Middle frontal gyrus (tissue), 1 donor: Measurements from ENCODE around the gene KLLN.
"Not testable (repeated sequence)": the region's sequence is repeated elsewhere in the genome, so short reads cannot be mapped to it uniquely, and the experiment has no call there.

Source experiments
- DNase-seq: peaks from one replicate; pipeline ENCODE4 v3.0.0-alpha.2; 2015; ENCODE audit warnings: low spot score; ENCODE audit errors: extremely low spot score

The KLLN gene, protein sequence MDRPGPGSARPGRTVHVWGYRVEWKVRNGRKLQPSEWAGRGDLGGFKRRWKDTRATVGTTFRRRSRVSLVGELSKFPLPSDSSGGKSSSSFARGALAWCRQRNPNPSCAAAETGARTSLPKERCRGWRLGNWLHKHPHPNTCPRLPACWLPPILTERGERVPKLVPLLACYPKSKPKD

DNA sequence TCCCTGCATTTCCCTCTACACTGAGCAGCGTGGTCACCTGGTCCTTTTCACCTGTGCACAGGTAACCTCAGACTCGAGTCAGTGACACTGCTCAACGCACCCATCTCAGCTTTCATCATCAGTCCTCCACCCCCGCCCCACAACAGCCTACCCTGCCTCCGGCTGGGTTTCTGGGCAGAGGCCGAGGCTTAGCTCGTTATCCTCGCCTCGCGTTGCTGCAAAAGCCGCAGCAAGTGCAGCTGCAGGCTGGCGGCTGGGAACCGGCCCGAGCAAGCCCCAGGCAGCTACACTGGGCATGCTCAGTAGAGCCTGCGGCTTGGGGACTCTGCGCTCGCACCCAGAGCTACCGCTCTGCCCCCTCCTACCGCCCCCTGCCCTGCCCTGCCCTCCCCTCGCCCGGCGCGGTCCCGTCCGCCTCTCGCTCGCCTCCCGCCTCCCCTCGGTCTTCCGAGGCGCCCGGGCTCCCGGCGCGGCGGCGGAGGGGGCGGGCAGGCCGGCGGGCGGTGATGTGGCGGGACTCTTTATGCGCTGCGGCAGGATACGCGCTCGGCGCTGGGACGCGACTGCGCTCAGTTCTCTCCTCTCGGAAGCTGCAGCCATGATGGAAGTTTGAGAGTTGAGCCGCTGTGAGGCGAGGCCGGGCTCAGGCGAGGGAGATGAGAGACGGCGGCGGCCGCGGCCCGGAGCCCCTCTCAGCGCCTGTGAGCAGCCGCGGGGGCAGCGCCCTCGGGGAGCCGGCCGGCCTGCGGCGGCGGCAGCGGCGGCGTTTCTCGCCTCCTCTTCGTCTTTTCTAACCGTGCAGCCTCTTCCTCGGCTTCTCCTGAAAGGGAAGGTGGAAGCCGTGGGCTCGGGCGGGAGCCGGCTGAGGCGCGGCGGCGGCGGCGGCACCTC lies at the start of gene KLLN, which contains the start of gene PTEN:
TSS of gene KLLN (minus strand) at position 481 of the 891 bp plus-strand sequence. CDS start 1,046 bp downstream, outside the sequence.
TSS of gene PTEN (plus strand) at position 573 of the 891 bp plus-strand sequence. CDS start 845 bp downstream, outside the sequence.
- peak; percentile 85 for DNase-seq

DNA sequence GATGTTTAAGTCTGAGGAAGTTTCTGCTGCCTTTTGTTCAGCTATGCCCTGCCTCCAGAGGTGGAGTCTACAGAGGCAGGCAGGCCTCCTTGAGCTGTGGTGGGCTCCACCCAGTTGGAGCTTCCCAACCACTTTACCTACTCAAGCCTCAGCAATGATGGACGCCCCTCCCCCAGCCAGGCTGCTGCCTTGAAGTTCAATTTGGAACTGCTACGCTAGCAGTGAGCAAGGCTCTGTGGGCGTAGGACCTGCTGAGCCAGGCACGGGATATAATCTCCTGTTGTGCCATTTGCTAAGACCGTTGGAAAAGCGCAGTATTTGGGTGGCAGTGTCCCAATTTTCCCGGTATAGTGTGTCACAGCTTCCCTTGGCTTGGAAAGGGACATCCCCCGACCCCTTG lies 40.1 kb upstream of the KLLN start:
- not testable (repeated sequence) for DNase-seq

DNA sequence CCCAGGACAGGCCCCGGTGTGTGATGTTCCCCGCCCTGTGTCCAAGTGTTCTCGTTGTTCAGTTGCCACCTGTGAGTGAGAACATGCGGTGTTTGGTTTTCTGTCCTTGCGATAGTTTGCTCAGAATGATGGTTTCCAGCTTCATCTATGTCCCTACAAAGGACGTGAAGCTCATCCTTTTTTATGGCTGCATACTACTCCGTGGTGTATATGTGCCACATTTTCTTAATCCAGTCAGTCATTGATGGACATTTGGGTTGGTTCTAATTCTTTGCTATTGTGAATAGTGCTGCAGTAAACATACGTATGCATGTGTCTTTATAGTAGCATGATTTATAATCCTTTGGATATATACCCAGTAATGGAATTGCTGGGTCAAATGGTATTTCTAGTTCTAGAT lies 34.6 kb upstream of the KLLN start:
- not testable (repeated sequence) for DNase-seq

DNA sequence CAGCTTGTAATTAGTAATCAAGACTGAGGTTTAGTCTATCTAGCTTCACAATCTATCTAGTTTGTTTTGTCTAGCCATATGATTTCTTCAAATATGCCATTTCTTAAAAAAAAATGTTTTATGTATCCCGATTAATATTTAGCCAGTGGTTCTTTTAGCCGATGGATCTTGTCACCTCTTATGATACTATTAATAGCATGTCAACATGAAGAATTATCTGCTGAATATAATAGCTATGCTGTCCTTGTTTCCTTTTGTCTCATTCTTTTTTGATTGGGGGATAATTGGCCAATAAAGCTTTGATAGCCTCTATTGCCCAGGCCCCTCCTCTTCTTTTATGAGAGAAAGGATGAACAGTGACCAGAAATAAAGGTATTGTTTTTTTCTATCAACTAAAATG lies 32.9 kb upstream of the KLLN start:
- DNase-seq = no peak

DNA sequence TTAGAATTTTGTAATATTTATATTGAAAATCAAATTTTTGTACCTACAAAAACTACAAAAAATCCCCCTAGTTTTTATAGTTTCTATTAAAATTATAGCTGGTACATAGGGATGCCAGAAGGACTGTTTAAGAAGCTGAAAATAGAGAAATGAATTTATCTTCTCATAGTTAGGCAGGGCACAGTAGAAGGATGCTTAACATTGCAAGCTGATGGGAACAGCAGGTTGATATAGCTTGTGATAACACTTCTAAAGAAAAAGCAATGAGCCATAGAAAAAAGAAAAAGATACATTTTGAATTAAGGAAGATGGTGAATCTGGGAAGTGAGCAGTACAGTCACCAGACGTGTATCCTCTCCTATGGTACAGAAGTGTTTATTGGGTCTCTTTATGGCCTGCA lies 32.1 kb upstream of the KLLN start:
- no peak for DNase-seq

DNA sequence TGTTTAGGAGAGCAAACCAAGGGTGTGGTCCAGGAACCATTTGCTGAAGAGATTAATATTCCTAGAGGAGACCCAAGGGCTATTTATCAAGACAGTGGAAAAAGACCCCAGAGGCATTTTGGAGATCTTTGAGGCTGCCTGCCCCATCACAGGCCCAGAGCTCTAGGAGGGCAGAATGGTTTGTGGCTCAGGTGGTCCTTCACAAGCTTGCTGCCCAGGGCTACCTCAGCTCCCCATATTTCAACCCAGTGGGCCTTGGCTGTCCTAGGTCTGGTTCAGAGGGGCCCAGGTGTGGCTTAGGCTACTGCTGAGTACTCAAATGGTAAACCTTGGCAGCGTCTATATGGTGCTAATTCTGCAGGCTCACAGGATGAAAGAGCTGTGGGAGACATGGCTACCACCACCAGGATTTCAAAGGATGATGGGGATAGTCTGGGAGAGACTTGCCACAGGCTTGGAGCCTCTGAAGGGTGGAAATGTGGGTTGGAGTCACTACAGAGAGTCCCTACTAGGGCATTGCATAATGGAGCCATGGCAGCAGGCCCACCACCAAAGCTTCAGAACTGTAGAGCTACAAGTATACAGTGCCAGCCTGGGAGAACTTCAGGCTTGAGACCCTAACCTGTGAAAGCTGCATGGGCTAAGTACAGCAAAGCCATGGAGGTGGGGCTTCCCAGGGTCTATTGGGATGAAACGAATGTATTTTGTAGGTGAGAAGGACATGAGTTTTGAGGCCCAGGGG lies 24.4 kb upstream of the KLLN start:
- no peak for DNase-seq

DNA sequence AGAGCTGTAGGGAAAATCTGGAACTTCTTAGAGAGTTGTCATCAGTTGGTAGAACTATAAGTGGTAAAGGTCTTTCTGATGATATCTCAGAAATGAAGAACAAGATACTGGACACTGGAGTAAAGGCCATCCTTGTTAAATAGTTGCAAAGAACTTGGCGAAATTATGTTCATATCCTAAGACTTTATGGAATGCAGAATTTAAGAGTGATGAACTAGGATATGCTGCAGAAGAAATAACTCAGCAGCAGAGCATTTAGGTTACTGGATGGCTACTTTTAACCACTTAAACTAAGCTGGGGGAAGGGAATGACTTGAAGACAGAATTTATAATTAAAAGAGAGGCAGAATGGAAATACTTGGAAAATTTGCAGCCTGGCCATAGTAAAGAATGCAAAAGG lies 23.8 kb upstream of the KLLN start:
- no peak for DNase-seq

DNA sequence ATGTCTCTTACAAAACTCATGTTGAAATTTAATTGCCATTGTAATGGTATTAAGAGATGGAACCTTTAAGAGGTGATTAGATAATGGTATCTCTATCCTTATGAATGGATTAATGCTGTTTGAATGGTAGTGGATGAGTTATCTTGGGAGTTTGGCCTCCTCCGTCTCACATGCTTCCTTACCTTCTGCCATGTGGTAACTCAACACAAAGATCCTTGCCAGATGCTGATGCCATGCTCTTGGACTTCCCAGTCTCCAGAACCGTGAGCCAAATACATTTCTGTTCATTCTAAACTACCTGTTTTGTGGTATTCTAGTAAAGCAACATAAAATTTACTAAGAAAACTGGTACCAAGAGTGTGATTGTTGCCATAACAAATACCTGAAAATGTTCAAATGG lies 23.3 kb upstream of the KLLN start:
- DNase-seq = no peak

DNA sequence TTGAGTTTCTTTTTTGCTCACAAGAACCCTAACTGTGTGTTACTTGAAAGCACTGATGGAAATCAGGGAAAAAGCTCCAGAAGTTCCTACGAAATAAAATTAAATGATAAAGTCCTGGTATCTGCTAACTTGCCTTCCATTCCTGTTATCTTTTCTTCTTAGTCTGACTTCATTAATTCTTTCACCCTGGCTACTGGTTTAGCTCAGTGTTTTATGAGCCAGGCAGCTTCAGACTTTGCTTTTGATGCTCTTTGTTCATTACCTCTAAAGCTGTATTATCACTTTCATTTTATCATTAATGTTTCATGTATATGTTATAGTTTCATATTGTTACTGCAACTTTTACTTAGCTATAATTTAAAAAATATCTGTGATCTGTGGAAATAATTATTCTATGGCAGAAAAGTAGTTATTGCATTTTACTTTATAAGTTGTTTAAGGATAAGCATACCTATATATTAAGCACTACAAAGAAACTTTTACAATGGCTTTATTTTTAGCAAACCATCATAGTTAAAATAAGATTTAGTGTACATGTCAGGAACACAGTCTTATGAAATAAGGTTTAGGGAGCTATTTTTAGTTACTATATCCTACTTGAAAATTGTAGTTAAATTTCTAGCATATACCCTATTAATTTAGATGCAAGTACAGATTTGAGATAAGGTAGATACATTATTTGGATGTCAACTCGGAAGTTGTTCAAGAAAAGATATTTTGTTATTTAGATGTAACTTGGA lies 19.4 kb upstream of the KLLN start:
- no peak for DNase-seq

DNA sequence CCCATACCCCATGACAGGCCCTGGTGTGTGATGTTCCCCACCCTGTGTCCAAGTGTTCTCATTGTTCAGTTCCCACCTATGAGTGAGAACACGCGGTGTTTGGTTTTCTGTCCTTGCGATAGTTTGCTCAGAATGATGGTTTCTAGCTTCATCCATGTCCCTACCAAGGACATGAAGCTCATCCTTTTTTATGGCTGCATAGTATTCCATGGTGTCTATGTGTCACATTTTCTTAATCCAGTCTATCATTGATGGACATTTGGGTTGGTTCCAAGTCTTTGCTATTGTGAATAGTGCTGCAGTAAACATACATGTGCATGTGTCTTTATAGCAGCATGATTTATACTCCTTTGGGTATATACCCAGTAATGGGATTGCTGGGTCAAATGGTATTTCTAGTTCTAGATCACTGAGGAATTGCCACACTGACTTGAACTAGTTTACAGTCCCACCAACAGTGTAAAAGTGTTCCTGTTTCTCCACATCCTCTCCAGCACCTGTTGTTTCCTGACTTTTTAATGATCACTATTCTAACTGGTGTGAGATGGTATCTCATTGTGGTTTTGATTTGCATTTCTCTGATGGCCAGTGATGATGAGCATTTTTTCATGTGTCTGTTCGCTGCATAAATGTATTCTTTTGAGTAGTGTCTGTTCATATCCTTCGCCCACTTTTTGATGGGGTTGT lies 18.2 kb upstream of the KLLN start:
- DNase-seq = not testable (repeated sequence)

DNA sequence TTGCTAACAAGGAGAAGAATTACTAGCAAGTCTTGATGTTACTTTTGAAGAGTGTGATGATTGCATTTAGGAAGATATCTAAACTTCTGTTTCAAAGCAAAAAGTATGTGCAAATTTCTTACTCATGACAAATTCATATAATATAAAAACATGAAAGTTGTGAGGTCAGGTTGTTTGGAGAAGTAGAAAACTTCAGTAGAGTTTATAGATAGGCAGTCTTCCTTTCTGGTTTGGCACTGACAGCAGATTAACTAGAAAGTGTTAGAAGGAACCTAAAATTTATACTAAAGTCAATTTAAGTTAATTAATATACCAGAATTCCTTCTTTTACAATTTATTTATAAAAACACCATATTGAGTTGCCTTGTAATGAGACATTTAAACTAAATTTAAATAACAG lies 17.0 kb upstream of the KLLN start:
- no peak for DNase-seq

DNA sequence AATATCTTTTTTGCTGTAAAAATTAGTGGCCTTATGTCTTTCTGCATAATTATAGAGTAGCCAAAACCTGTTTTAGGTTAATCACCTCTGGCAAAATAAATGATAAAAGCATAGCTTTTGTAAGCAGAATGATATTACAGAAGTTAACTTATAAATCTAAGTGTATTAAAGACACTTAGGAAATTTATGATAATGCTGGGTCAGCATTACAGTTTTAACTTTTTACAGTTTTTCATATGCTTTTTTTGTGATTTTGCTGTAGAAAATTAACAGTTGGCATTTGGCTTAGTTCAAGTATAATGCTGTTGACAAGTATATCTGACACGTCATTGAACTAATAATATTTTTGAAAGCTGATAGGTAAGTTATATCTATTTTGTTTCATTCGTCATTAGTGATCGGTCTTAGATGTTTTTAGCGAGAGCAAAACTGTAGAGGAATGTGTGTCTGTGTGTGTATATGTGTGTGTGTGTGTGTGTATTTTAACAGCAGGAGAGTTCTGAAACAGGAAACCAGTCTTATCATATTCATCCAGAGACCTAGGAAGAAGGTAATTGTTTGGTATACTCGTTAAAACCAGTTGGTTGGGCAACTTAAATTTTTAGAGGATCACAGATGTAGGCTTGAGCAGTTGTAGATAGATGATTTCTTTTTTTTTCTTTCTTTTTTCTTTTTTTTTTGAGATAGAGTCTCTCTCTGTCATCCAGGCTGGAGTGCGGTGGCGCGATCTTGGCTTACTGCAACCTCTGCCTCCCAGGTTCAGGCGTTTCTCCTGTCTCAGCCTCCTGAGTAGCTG lies 15.5 kb upstream of the KLLN start:
- DNase-seq = no peak

DNA sequence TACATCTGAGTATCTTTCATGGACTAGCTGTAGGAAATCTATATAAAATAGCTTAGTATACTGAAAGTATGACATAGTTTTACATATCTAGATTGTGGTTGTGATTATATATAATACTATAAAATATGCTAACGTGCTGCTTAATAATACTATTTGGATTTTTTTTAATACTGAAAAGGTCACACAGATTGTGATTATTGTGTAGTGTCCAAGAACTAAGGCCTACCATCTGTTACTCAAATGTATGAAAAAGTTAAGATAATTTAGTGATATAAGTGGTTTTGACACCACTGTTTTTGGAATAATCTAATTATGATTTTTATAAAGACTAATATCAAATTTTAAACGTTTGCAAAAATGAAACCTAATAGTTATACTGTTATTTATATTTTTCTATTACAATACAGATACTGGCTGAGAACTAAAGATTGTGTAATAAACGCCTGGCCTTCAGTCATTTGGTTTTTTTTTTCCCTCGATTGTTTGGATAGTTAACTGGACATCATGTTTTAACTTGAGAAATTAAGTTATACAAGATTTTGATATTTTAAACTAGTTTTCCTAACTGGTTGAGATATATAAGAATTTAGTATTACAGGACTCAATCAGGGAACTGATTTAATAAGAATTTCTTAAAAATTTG lies 12.7 kb upstream of the KLLN start:
- no peak for DNase-seq

DNA sequence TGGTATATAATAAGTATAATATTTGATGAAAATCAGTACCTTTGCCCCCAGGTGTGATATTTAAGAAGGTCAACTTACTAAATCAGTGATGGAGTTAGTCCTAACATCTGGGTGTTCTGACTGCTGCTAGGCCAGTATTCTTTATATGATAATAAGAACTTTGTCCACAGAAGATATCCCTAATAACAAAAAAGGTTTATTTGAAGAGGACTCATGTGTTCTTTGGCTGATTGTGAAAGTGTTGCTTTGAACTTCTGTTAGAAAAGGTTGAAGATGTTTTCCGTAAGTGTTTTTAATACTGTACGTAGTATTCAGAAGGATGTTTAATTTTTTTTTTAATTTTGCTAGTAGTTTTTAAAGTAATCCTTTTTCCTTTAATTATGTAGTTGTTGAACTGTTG lies 10.3 kb upstream of the KLLN start:
- no peak for DNase-seq

DNA sequence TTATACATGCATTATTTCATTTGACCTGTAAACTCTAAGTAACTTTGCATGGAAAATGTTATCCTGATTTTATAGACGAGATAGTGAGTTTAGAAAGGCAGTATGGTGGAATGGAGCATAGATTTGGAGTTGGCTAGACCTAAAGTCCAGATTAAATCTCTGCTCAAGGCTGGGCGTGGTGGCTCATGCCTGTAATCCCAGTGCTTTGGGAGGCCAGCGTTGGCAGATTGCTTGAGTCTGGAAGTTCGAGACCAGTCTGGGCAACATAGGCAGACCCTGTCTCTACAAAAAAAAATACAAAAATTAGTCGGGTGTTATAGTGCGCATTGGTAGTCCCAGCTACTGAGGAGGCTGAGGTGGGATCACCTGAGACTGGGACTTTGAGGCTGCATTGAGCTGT lies 9.5 kb upstream of the KLLN start:
- no peak for DNase-seq

DNA sequence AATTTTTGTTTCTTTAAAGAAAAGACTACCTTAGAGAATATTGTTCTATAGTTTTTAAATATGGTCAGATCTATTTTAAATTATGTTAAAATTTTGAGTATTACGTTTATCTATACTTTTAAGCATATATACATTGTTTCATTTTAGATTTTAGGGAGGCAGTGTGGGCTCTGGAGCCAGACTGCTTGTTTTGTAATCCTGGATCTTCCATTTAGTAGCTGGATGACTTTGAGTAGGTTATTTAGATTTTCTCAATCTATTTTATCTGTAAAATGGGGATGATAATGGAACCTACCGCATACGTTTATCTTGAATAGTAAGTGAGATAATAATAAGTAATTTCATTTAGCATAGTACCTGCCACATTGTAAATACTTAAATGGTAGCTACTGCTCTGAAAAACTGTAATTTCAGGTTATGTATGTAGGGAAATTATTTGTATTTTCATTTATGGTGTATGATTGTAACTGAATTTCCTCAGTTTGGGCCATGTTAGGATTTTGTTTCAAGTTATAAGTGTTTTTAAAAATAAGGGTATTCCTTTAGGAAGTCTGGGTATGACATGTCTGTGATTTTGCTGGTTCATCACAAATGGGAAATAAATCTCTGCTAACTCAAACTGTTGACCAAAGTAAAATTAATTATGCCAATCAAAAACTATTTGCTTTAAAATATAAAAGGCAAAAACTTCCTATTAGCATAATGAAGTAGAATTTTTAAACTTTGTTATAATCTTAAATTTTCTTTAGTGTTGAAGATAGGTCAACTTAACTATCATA lies 6.6 kb upstream of the KLLN start:
- DNase-seq = no peak

DNA sequence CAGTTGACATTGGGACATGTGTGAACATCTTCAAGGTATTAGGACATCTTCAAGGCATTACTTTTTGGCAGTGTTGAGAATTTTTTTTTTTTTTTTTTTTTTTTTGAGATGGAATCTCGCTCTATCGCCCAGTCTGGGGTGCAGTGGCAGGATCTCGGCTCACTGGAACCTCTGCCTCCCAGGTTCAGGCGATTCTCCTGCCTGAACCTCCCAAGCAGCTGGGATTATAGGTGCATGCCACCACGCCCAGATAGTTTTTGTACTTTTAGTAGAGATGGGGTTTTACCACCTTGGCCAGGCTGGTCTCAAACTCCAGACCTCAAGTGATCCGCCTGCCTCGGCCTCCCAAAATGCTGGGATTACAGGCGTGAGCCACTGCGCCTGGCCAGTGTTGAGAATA lies 5.8 kb upstream of the KLLN start:
- not testable (repeated sequence) for DNase-seq

DNA sequence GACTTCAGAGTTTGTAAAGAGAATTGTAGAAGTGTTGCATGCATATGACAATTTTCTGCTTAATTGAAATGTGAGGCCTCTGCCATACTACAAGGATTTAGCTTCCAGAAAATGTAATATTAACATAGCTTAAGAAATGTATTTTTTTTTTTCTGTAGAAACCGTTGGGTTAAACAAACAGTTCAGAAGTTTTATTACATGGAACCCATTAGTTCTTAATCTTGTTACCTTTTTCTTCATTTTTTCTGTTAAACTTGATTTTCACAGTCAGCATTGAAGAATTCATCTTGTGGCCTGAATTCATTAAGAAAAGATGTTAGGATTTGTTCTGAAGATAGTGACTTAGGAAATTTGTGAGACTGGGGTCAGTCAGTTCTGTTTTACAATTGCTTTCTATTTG lies 4.9 kb upstream of the KLLN start:
- no peak for DNase-seq

DNA sequence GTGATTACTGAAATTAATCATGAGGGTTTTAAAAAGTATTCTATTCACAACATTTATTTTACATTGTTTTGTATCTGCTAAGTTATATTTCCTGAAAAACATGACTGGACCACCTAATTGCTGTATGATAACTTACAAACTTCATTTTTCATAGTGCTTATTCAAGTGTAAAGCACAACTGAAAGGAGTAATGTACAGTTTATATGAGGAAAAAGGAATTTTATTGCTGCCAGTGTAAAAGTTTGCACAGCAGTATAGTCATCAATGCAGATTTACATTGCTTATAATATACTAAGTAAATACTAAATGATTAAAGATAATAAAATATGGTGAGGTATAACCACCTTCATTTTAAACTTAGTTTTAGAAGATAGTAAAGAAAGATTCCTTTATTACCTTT lies 4.1 kb upstream of the KLLN start:
- DNase-seq = no peak
